ACC112 (cell line): ENCODE data around the gene TMEM63A.

Experiments
- H2AFZ ChIP-seq: fragments of 200-600 bp; sonication (generic); one replicate; pipeline ENCODE4 v1.6.0; 2017; ENCODE audit warnings: antibody characterized with exemption, low read length; ENCODE audit not compliant: unreplicated experiment
- H3K27ac ChIP-seq: fragments of 200-600 bp; sonication (generic); 2 replicates; pipeline ENCODE4 v1.5.1; 2014; ENCODE audit warnings: low read depth, mild to moderate bottlenecking, antibody characterized with exemption, low read length, moderate library complexity
- H3K27me3 ChIP-seq: fragments of 200-600 bp; sonication (generic); 2 replicates; pipeline ENCODE4 v1.6.1; 2014; ENCODE audit warnings: mild to moderate bottlenecking, antibody characterized with exemption, low read length, moderate library complexity, mixed read lengths; ENCODE audit not compliant: insufficient read depth
- H3K36me3 ChIP-seq: fragments of 200-600 bp; sonication (generic); 2 replicates; pipeline ENCODE4 v1.6.1; 2016; ENCODE audit warnings: mild to moderate bottlenecking, antibody characterized with exemption, low read length, moderate library complexity, mixed read lengths; ENCODE audit not compliant: insufficient read depth
- H3K4me1 ChIP-seq: fragments of 200-600 bp; sonication (generic); one replicate; pipeline ENCODE4 v1.6.1; 2016; ENCODE audit warnings: low read length, mixed read lengths; ENCODE audit not compliant: insufficient read depth, unreplicated experiment, control insufficient read depth
- H3K4me3 ChIP-seq: fragments of 200-600 bp; sonication (generic); 2 replicates; pipeline ENCODE4 v1.5.1; 2014; ENCODE audit warnings: mild to moderate bottlenecking, low read depth, low read length
- H3K79me2 ChIP-seq: fragments of 200-600 bp; sonication (generic); one replicate; pipeline ENCODE4 v1.6.0; 2016; ENCODE audit warnings: low read length; ENCODE audit not compliant: control insufficient read depth, unreplicated experiment, insufficient read depth

TMEM63A gene

DNA sequence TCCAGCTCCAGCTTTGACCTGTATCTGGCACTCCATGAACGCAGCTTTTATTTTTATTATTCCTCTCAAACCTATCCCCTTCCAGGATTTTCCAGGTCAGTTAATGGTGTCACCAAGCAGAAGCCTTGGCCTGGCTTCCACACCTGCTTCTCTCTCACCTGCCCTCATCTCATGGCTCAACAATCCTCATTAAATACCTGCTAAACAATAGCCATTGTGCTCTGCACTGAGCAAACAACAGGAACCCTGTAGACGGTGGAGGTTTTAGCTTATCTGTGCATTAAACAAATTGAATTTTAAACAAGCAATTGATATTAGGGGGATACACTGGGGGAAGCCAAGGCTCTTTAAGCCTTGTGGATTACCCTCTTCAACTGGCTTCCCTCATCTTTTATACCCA lies 26.6 kb upstream of the TMEM63A start:
- H3K4me1 ChIP-seq: no peaks in the 10 kb centered on the region
- H3K79me2 ChIP-seq: no peaks in the 10 kb centered on the region
- H3K36me3 ChIP-seq: no peaks in the 10 kb centered on the region
- H3K4me3 ChIP-seq: no peak overlapping the region
- H3K27ac ChIP-seq: no peak overlapping the region
- H2AFZ ChIP-seq: no peak overlapping the region
- no peaks in the 10 kb centered on the region for H3K27me3 ChIP-seq

DNA sequence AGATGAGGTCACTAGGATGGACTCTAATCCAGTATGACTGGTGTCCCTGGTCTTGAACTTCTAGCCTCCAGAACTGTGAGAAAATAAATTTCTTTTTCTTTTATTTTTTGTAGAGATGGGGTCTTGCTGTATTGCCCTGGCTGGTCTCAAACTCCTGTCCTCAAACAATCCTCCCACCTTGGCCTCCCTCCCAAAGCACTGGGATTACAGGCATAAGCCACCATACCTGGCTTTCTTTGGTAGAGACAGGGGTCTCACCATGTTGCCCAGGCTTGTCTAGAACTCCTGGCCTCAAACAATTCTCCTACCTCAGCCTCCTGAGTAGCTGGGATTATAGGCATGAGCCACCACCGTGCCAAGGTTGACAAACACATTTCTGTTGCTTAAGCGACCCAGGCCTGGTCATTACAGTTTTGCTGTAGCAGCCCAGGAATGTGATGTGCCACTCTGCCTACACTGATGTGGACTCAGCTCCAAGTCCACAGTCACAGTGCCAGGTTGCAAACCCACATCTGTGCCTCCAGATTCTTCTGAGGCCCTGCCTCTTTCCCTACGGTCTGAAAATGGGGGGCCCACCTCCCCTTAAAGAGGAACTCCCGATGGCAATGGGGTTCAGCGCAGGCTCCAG lies 25.9 kb upstream of the TMEM63A start:
- H3K27ac ChIP-seq: no peak overlapping the region
- no peaks in the 10 kb centered on the region for H3K27me3 ChIP-seq
- H3K4me3 ChIP-seq: no peak overlapping the region
- no peaks in the 10 kb centered on the region for H3K4me1 ChIP-seq
- no peaks in the 10 kb centered on the region for H3K36me3 ChIP-seq
- no peaks in the 10 kb centered on the region for H3K79me2 ChIP-seq
- H2AFZ ChIP-seq: no peak overlapping the region

GRCh38 chr1:225907341-225907740 lies 25.2 kb upstream of the TMEM63A start:
- no peak overlapping the region for H3K4me3 ChIP-seq
- H3K4me1 ChIP-seq: no peaks in the 10 kb centered on the region
- no peaks in the 10 kb centered on the region for H3K36me3 ChIP-seq
- no peak overlapping the region for H2AFZ ChIP-seq
- no peak overlapping the region for H3K27ac ChIP-seq
- no peaks in the 10 kb centered on the region for H3K27me3 ChIP-seq
- H3K79me2 ChIP-seq: no peaks in the 10 kb centered on the region

GRCh38 chr1:225906467-225906866 lies 24.3 kb upstream of the TMEM63A start:
- H3K79me2 ChIP-seq: no peaks in the 10 kb centered on the region
- no peaks in the 10 kb centered on the region for H3K4me1 ChIP-seq
- H3K4me3 ChIP-seq: no peak overlapping the region
- no peak overlapping the region for H3K27ac ChIP-seq
- no peaks in the 10 kb centered on the region for H3K27me3 ChIP-seq
- no peak overlapping the region for H2AFZ ChIP-seq
- no peaks in the 10 kb centered on the region for H3K36me3 ChIP-seq

GRCh38 chr1:225903623-225904022 lies 21.4 kb upstream of the TMEM63A start:
- H3K27me3 ChIP-seq: no peaks in the 10 kb centered on the region
- no peaks in the 10 kb centered on the region for H3K4me1 ChIP-seq
- no peak overlapping the region for H3K27ac ChIP-seq
- H3K4me3 ChIP-seq: no peak overlapping the region
- no peaks in the 10 kb centered on the region for H3K79me2 ChIP-seq
- H2AFZ ChIP-seq: no peak overlapping the region
- no peaks in the 10 kb centered on the region for H3K36me3 ChIP-seq

- Histone ChIP-seq H2AFZ (no peak overlapping the region), H3K79me2 (no peaks in the 10 kb centered on the region), H3K27me3 (no peaks in the 10 kb centered on the region), H3K27ac (no peak overlapping the region), H3K4me1 (no peaks in the 10 kb centered on the region), H3K36me3 (no peaks in the 10 kb centered on the region), H3K4me3 (no peak overlapping the region)
Measured at GRCh38 chr1:225899044-225899925, 17.1 kb upstream of the TMEM63A start.

- Histone ChIP-seq H3K36me3 (no peaks in the 10 kb centered on the region), H3K27me3 (no peaks in the 10 kb centered on the region), H2AFZ (no peak overlapping the region), H3K79me2 (no peaks in the 10 kb centered on the region), H3K4me3 (no peak overlapping the region), H3K4me1 (no peaks in the 10 kb centered on the region), H3K27ac (no peak overlapping the region)
Measured at GRCh38 chr1:225897595-225898514, 15.7 kb upstream of the TMEM63A start.

GRCh38 chr1:225896937-225897549 lies 14.9 kb upstream of the TMEM63A start:
- Histone ChIP-seq H3K4me3 (no peak overlapping the region), H3K4me1 (no peaks in the 10 kb centered on the region), H3K27me3 (no peaks in the 10 kb centered on the region), H3K27ac (no peak overlapping the region), H3K79me2 (no peaks in the 10 kb centered on the region), H2AFZ (no peak overlapping the region), H3K36me3 (no peaks in the 10 kb centered on the region)

- H3K4me3 ChIP-seq: no peak overlapping the region
- no peak overlapping the region for H2AFZ ChIP-seq
- H3K27ac ChIP-seq: no peak overlapping the region
- H3K36me3 ChIP-seq: no peaks in the 10 kb centered on the region
- H3K27me3 ChIP-seq: no peaks in the 10 kb centered on the region
- no peaks in the 10 kb centered on the region for H3K79me2 ChIP-seq
- H3K4me1 ChIP-seq: no peaks in the 10 kb centered on the region
Measured at GRCh38 chr1:225896494-225896893, 14.3 kb upstream of the TMEM63A start.

DNA sequence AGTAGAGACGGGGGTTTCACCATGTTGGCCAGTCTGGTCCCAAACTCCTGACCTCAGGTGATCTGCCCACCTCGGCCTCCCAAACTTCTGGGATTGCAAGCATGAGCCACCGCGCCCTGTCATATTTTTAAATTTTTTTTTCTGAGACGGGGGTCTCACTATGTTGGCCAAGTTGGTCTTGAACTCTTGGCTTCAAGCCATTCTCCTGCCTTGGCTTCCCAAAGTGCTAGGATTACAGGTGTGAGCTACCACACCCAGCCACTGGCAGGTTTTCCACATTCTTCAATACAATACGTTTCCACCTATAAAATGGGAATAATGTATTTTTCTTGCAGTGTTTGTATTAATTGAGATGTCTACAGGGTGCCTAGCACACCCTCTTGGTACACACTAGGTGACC lies 10.1 kb upstream of the TMEM63A start:
- Histone ChIP-seq H3K4me1 (peaks cover 13% of the 10 kb centered on the region), H3K79me2 (no peaks in the 10 kb centered on the region), H3K36me3 (no peaks in the 10 kb centered on the region), H2AFZ (no peak overlapping the region), H3K4me3 (no peak overlapping the region), H3K27ac (no peak overlapping the region), H3K27me3 (no peaks in the 10 kb centered on the region)
